MM.1S (cell line): ENCODE data around the gene TSPAN9.

Experiments used
- CTCF ChIP-seq: fragments of 300-600 bp; sonication (generic); IDR thresholded peaks from 2 replicates; pipeline ENCODE4 v1.5.1; 2016; ENCODE audit warnings: antibody characterized with exemption, low read length, mixed read lengths
- EZH2phosphoT487 ChIP-seq: fragments of 300-600 bp; sonication (generic); IDR thresholded peaks from 2 replicates; pipeline ENCODE4 v1.6.1; 2018; ENCODE audit warnings: antibody characterized with exemption, low read length

DNA sequence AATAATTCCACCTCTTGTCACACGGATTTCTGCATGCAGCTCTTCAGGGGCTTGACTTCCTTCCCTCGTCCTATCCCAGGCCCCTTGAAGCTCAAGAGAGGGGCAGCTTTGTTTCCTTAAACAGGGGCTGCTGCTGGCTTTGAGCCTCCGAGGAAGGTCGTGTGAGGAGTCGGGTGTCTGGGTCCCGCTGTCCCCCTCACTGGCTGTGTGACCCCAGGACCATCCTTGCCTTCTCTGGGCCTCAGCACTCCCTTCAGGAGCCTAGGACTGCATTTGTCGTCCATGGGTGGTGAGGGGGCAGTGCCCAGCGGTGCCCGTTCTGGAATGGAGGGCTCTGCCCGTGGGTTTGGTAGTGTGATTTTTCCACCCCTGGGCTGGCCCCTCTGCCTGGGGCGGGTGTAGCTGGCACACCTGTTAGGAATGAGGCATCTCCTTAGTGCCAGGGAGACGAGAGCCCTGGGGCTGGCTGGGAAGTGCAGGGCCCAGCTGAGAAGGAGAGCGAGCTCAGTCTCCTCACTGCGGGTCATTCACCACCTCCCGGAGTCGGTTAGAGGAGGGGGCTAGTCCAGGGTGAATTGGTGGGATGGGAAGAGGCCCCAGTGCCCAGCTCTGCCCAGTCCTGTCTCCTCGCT, 60.8 kb downstream of the TSPAN9 start:
- TF ChIP-seq EZH2phosphoT487 (no peak), CTCF (no peak)
